H1 (cell line): ENCODE measurements around the gene ZDHHC11. TPM values are rescaled to one million over a fixed set of nuclear protein-coding genes. Genes with fewer than 3 reads are reported as not detected.

ENCODE experiments used
- CTCF ChIA-PET: fragments of 300-600 bp; sonication (Branson Sonifier 250); formaldehyde crosslinking; loops from one replicate; lab custom pipeline; 2021; ENCODE audit not compliant: partially characterized antibody; lab: Charles Lee
- POLR2A ChIA-PET: fragments of 300-600 bp; sonication (Branson Sonifier 250); formaldehyde crosslinking; loops from one replicate; lab custom pipeline; 2021; ENCODE audit warnings: inconsistent platforms; ENCODE audit not compliant: partially characterized antibody; lab: Charles Lee
- DNase-seq, 2 experiments: peaks; one replicate each; pipeline versions ENCODE4 v3.0.0 to v3.0.0-alpha.2; 2010 to 2022; ENCODE audit warnings: low spot score in 2 of 2, low read depth in 1 of 2, mixed read lengths in 1 of 2
- FAIRE-seq: peaks from 2 replicates; lab custom pipeline; 2011; peaks lifted over from hg19 to GRCh38; lab: Jason Lieb, UNC
- H2AFZ ChIP-seq: 2 replicates; pipeline ENCODE4 v1.8.1; 2012; ENCODE audit warnings: low read length, inconsistent platforms
- H2AK5ac ChIP-seq: 2 replicates; pipeline ENCODE4 v1.6.1; 2013; ENCODE audit warnings: low read depth, low read length
- H2BK120ac ChIP-seq: replicated peaks from 2 replicates; pipeline ENCODE3; 2013; ENCODE audit warnings: low read depth, low read length, inconsistent platforms
- H2BK12ac ChIP-seq: 2 replicates; pipeline ENCODE4 v1.6.1; 2013; ENCODE audit warnings: low read depth, low read length
- H2BK15ac ChIP-seq: 2 replicates; pipeline ENCODE4 v1.6.1; 2013; ENCODE audit warnings: low read length
- H2BK20ac ChIP-seq: 2 replicates; pipeline ENCODE4 v1.6.1; 2013; ENCODE audit warnings: low read length
- H2BK5ac ChIP-seq: 2 replicates; pipeline ENCODE4 v1.6.1; 2013; ENCODE audit warnings: low read depth, low read length
- H3K14ac ChIP-seq: 2 replicates; pipeline ENCODE4 v1.6.1; 2013; ENCODE audit warnings: inconsistent platforms; ENCODE audit not compliant: insufficient read length
- H3K18ac ChIP-seq: 2 replicates; pipeline ENCODE4 v1.6.1; 2013; ENCODE audit warnings: low read length; ENCODE audit errors: extremely low read depth
- H3K23ac ChIP-seq: 2 replicates; pipeline ENCODE4 v1.6.1; 2013; ENCODE audit warnings: inconsistent platforms; ENCODE audit not compliant: insufficient read length
- H3K23me2 ChIP-seq: 2 replicates; pipeline ENCODE4 v1.6.1; 2013; ENCODE audit warnings: low read depth, low read length
- H3K27ac ChIP-seq: 2 replicates; pipeline ENCODE4 v1.6.1; 2011; ENCODE audit warnings: low read depth, low read length, inconsistent platforms
- H3K27me3 ChIP-seq, 4 experiments: replicated peaks in 1 of 4; 1 replicate in 1 of 4; 2 replicates in 3 of 4; pipeline versions ENCODE4 v1.6.1 to v1.8.1; 2011 to 2013; ENCODE audit warnings: low read length in 3 of 4, mild to moderate bottlenecking in 3 of 4, inconsistent platforms in 2 of 4, mixed read lengths in 2 of 4, moderate library complexity in 1 of 4; ENCODE audit not compliant: control insufficient read depth in 3 of 4, insufficient read depth in 3 of 4; ENCODE audit errors: extremely low read depth in 1 of 4
- H3K36me3 ChIP-seq, 4 experiments: 2 replicates each; pipeline versions ENCODE4 v1.6.1 to v1.8.1; 2011 to 2013; ENCODE audit warnings: mild to moderate bottlenecking in 4 of 4, low read length in 3 of 4, moderate library complexity in 2 of 4, control low read depth in 1 of 4, inconsistent platforms in 1 of 4; ENCODE audit not compliant: insufficient read depth in 4 of 4, control insufficient read depth in 2 of 4
- H3K4ac ChIP-seq: replicated peaks from 2 replicates; pipeline ENCODE3; 2013; ENCODE audit warnings: low read length, low read depth, mixed read lengths, inconsistent platforms; ENCODE audit not compliant: insufficient read length
- H3K4me1 ChIP-seq, 4 experiments: replicated peaks in 1 of 4; 1 replicate in 1 of 4; 2 replicates in 3 of 4; pipeline versions ENCODE4 v1.6.1 to v1.8.1; 2011 to 2013; ENCODE audit warnings: low read length in 3 of 4, inconsistent platforms in 2 of 4, mixed read lengths in 1 of 4; ENCODE audit not compliant: insufficient read depth in 4 of 4, control insufficient read depth in 3 of 4
- H3K4me2 ChIP-seq, 2 experiments: 2 replicates each; pipeline versions ENCODE4 v1.6.1 to v1.8.1; 2011 to 2013; ENCODE audit warnings: low read depth in 2 of 2, low read length in 2 of 2, control low read depth in 1 of 2, inconsistent platforms in 1 of 2, mild to moderate bottlenecking in 1 of 2; ENCODE audit not compliant: insufficient read depth in 1 of 2
- H3K4me3 ChIP-seq, 4 experiments: fragments of 200-600, 300-600 bp in 1 of 4; sonication (generic), shearing (Covaris generic), sonication (Bioruptor Twin) in 1 of 4; 2 replicates each; pipeline versions ENCODE4 v1.5.1 to v1.8.1; 2011 to 2016; ENCODE audit warnings: low read length in 4 of 4, low read depth in 3 of 4, control low read depth in 2 of 4, inconsistent platforms in 2 of 4, mild to moderate bottlenecking in 2 of 4, mixed read lengths in 1 of 4, moderate library complexity in 1 of 4; ENCODE audit not compliant: insufficient read depth in 2 of 4; ENCODE audit errors: extremely low read depth in 1 of 4
- H3K56ac ChIP-seq: replicated peaks from 2 replicates; pipeline ENCODE3; 2013; ENCODE audit warnings: low read depth, mild to moderate bottlenecking, mixed read lengths, low read length, inconsistent platforms; ENCODE audit not compliant: insufficient read length
- H3K79me1 ChIP-seq: 2 replicates; pipeline ENCODE4 v1.6.1; 2013; ENCODE audit warnings: low read depth, low read length, control low read depth
- H3K79me2 ChIP-seq, 2 experiments: 2 replicates each; pipeline versions ENCODE4 v1.6.1 to v1.8.1; 2012 to 2013; ENCODE audit warnings: low read length in 2 of 2, mild to moderate bottlenecking in 2 of 2, inconsistent platforms in 1 of 2; ENCODE audit not compliant: insufficient read depth in 2 of 2, control insufficient read depth in 1 of 2
- H3K9ac ChIP-seq, 4 experiments: replicated peaks in 1 of 4; 1 replicate in 1 of 4; 2 replicates in 3 of 4; pipeline versions ENCODE4 v1.6.1 to v1.8.1; 2011 to 2013; ENCODE audit warnings: low read depth in 3 of 4, low read length in 3 of 4, control low read depth in 2 of 4, mild to moderate bottlenecking in 2 of 4, moderate library complexity in 2 of 4, inconsistent platforms in 1 of 4; ENCODE audit errors: extremely low read depth in 1 of 4
- H3K9me3 ChIP-seq, 2 experiments: 2 replicates each; pipeline versions ENCODE4 v1.6.1 to v1.8.1; 2012 to 2013; ENCODE audit warnings: mild to moderate bottlenecking in 2 of 2, moderate library complexity in 2 of 2, control low read depth in 1 of 2, inconsistent platforms in 1 of 2, low read depth in 1 of 2, low read length in 1 of 2, mixed read lengths in 1 of 2; ENCODE audit not compliant: insufficient read depth in 2 of 2
- H4K20me1 ChIP-seq, 2 experiments: replicated peaks in 1 of 2; 2 replicates each; pipeline versions ENCODE3 to v1.8.1; 2011 to 2013; ENCODE audit warnings: inconsistent platforms in 2 of 2, low read length in 2 of 2, mild to moderate bottlenecking in 1 of 2; ENCODE audit not compliant: insufficient read depth in 2 of 2, control insufficient read depth in 1 of 2
- H4K5ac ChIP-seq: 2 replicates; pipeline ENCODE4 v1.6.1; 2013; ENCODE audit warnings: low read length, low read depth, mixed read lengths, inconsistent platforms; ENCODE audit not compliant: insufficient read length
- H4K8ac ChIP-seq: 2 replicates; pipeline ENCODE4 v1.8.0; 2013; ENCODE audit warnings: mild to moderate bottlenecking, moderate library complexity, low read length, inconsistent platforms; ENCODE audit not compliant: insufficient read depth; ENCODE audit errors: extremely low read depth
- H4K91ac ChIP-seq: replicated peaks from 2 replicates; pipeline ENCODE3; 2013; ENCODE audit warnings: low read length, mixed read lengths, inconsistent platforms; ENCODE audit not compliant: insufficient read length
- CBX8 ChIP-seq: fragments of 300-800, 300-1000 bp; sonication (generic); IDR thresholded peaks from 2 replicates; pipeline ENCODE4 v1.7.1; 2016; ENCODE audit warnings: low read depth, low read length, borderline replicate concordance
- NRF1 ChIP-seq: IDR thresholded peaks from 2 replicates; pipeline ENCODE4 v1.6.1; 2011; ENCODE audit warnings: mild to moderate bottlenecking, low read depth, low read length, improper control_type of control experiment
- POLR2AphosphoS5 ChIP-seq: IDR thresholded peaks from 2 replicates; pipeline ENCODE4 v1.6.1; 2011; ENCODE audit warnings: low read depth, low read length
- RAD21 ChIP-seq, 2 experiments: IDR thresholded peaks in 1 of 2; conservative IDR thresholded peaks in 1 of 2; 2 replicates each; pipeline ENCODE4 v1.6.1; 2011; ENCODE audit warnings: low read depth in 2 of 2, low read length in 2 of 2, improper control_type of control experiment in 1 of 2, inconsistent platforms in 1 of 2, mild to moderate bottlenecking in 1 of 2, moderate library complexity in 1 of 2
- RNF2 ChIP-seq: fragments of 200-900, 300-1000 bp; sonication (generic); IDR thresholded peaks from 2 replicates; pipeline ENCODE4 v1.7.1; 2016; ENCODE audit warnings: borderline replicate concordance, low read depth, mild to moderate bottlenecking, antibody characterized with exemption, low read length; ENCODE audit not compliant: poor library complexity, severe bottlenecking; ENCODE audit errors: missing control alignments
- WGBS, 2 experiments: shearing (Covaris generic) in 1 of 2; methylation state at CpG; one replicate each; pipeline versions ENCODE4 v1.1.6 to v1.1.7; 2013 to 2015; ENCODE audit warnings: low lambda C conversion rate in 2 of 2, mixed read lengths in 2 of 2, inconsistent platforms in 1 of 2, low coverage in 1 of 2, missing lambda C conversion rate in 1 of 2; ENCODE audit not compliant: insufficient replicate concordance in 2 of 2, insufficient coverage in 1 of 2, insufficient read length in 1 of 2; ENCODE audit errors: extremely low coverage in 1 of 2, missing lambda C conversion rate in 1 of 2; 5-methylcytosine and 5-hydroxymethylcytosine counted together
- polyA plus RNA-seq, 7 experiments: library from polyadenylated mRNA; depleted of rRNA in 3 of 7; stranded (reverse) in 5 of 7; unstranded in 2 of 7; fragments of >200 nt in 5 of 7; fragments of 200-250 nt in 2 of 7; gene quantifications; 1 replicate in 5 of 7; 2 replicates in 1 of 7; 4 replicates in 1 of 7; pipeline versions ENCODE4 v1.2.1 to v1.2.3, GENCODE V29; 2011 to 2013; ENCODE audit warnings: missing spikeins in 2 of 7, mixed read lengths in 2 of 7
- total RNA-seq: library from RNA; stranded (reverse); fragmentation: NEBNext Ultra II Directional; extraction: Animal tissue kit (Norgen Biotek cat#: 25700); gene quantifications from 2 replicates; pipeline ENCODE4 v1.2.1, GENCODE V29; 2021

ZDHHC11 gene
- total and polyA plus RNA-seq, 2 of the 8 experiments (the other 6 are each of a cell fraction or from before 2014, with no cell fraction given) = 4.7 to 16.6 TPM

DNA sequence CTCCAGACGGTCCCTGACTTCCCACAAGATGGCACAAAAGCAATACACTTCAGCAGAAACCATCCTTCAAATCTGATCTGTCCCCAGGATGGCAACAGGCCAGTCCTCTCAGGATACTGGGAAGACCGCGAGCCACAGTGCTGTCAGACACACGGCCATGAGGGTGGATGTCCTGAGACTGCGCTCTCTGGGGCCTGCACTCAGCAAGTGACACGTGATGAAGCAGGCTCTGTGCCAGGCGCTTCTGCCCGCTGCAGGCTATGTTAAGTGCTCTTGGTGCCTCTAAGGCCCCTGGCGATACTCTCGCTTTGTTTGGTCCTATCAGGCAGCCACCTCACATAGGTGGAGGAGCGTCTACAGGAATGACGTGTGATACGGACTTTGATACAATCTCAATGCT, 34.7 kb upstream of the ZDHHC11 start:
- Histone ChIP-seq H3K36me3 (peaks cover 46 to 97% (median 93%) of the 10 kb centered on the region in 4 experiments), H4K20me1 (peaks cover 24 to 47% of the 10 kb centered on the region in 2 experiments), H2AK5ac (no peak overlapping the region), H2BK12ac (no peak overlapping the region), H3K23me2 (peaks cover 5% of the 10 kb centered on the region; the same call in 1 of the 2 replicates), H3K27ac (no peak overlapping the region), H3K4me1 (no peaks in the 10 kb centered on the region), H2BK120ac (no peak overlapping the region), H3K18ac (no peak overlapping the region), H3K79me1 (peaks cover 24% of the 10 kb centered on the region), H2AFZ (no peak overlapping the region), H3K9me3 (no peaks in the 10 kb centered on the region; a peak in 1 of 4 replicates), H4K91ac (no peak overlapping the region), H4K8ac (no peak overlapping the region), H3K23ac (no peak overlapping the region), H4K5ac (no peak overlapping the region), H3K4me3 (no peak overlapping the region), H3K4me2 (no peak overlapping the region), H3K27me3 (no peaks in the 10 kb centered on the region; a peak in 1 of 7 replicates), H3K56ac (no peak overlapping the region), H2BK20ac (no peak overlapping the region), H3K14ac (no peak overlapping the region), H3K79me2 (peaks cover 0 to 65% of the 10 kb centered on the region in 2 experiments; a peak in 3 of 4 replicates), H3K4ac (no peak overlapping the region), H3K9ac (no peak overlapping the region), H2BK5ac (peak overlapping the region; percentile 24; the same call in 1 of the 2 replicates), H2BK15ac (no peak overlapping the region)
- no peak for DNase-seq
- TF ChIP-seq CBX8 = no peak
- TF ChIP-seq NRF1 = no peak
- no peak for TF ChIP-seq RNF2
- TF ChIP-seq RAD21 (IDR thresholded peaks at IDR 0.05 in 1 of 2, conservative IDR thresholded peaks at IDR 0.05 in 1 of 2; ENCODE audit: low read depth in 2 of 2, low read length in 2 of 2) = no peak
- TF ChIP-seq POLR2AphosphoS5 = peak; percentile 35; the same call in 1 of the 2 replicates
- ChIA-PET POLR2A (interaction anchor here (0.7 to 2.5 kb wide), 6 partner anchors 9 to 21 kb away, joined by 3 to 10 read pairs (median 4); no protein-coding TSS in a partner anchor), CTCF (no interaction called here)
- WGBS, 2 experiments = 91% methylated on average over 13 of the region's 13 CpGs; no CpG with 5 or more reads in 1 of the 2 experiments
- FAIRE-seq = no peak
